HG03196 (cell line): ENCODE results near the gene IQGAP2.
"Not testable (repeated sequence)": the region's sequence is repeated elsewhere in the genome, so short reads cannot be mapped to it uniquely, and the experiment has no call there.

Experiments
- ATAC-seq: cut with Tn5 transposase; IDR thresholded peaks from one replicate; pipeline ENCODE4 v1.9.1; 2021; ENCODE audit not compliant: unreplicated experiment

The IQGAP2 gene

DNA sequence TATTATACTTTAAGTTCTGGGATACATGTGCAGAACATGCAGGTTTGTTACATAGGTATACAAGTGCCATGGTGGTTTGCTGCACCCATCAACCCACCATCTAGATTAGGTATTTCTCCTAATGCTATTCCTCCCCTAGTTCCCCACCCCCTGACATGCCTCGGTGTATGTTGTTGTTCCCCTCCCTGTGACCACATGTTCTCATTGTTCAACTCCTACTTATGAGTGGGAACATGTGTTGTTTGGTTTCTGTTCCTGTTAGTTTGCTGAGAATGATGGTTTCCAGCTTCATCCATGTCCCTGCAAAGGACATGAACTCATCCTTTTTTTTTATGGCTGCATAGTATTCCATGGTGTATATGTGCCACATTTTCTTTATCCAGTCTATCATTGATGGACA is 200.9 kb downstream of the IQGAP2 start:
- ATAC-seq, result not testable (repeated sequence)

DNA sequence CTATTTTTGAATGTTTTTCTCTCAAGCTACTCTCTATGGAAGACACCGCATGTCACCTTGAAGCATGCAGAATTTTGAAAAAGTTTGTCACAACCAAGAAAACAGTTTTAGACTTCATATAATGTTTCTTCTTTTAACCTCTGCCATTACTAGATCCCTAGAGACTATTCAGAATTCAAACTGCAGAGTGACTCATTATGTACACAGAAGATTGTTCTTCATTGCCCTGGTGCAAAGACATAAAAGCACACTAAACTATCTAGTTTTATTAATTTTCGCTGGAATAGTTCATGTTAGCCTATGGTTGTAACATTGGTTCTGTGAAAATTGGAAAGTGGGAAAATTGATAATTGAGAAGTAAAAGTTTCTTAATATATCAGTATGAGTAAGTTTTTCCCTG is 201.8 kb downstream of the IQGAP2 start:
- no peak for ATAC-seq

DNA sequence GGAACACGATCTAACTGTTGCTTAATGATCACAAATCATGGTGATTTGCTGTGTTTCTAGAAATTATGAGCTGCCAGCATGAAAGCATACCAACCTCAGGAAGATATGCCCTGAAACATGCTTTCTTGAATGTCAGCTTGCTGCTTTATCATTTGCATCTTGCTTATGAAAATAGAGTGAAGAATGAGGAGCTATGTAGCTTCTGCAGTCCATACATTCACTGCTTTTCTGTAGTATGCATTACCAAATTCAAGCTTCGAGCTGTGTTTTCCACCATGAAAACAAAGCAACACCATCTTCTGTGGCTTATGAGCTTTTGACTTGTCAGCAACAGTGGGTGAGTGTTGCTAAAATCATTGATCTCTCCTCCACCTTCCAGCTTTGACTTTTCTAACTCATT is 203.6 kb downstream of the IQGAP2 start:
- ATAC-seq, result no peak

DNA sequence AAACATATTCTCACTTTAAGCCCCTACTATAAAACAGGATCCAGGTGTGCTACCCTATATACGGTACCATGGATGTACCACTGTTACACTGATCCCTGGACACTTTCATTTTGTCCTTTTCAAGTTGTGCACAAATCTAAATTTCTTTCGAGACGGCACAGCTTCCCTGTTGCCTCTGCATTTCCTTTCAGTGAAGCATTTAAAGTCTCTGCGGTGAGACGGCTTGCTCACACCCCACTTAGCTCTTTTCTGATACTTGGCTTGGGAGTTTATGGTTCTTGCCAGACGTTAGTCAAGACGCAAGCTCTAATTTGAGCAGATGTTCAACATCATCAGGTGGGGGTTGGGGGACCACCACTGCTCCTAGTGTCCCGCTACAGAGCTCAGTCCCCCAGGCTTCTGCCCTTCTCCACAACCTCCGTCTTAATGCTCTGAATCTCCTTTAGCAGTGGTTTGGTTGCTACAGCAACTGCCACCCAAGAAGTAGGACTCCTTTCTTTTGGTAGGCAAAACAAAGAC is 204.3 kb downstream of the IQGAP2 start:
- ATAC-seq, result no peak

DNA sequence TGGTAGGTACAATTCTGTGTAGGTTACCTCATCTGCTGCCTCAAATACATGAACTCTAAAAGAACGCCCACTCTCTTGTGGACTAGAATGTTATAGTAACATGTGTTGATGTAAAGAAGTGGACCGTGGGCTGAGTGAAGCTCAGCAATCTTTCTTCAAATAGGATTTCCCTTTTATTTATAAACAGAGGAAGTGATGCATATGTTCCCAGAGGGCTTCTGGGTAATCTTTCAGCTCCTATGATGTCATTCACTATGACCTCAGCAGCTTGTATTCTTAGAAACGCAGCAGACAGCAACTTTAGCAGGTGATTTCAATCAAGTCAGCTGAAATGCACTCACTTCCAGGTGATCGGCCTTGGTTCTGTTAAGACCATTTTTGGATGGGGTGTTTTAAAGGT is 205.7 kb downstream of the IQGAP2 start:
- no peak for ATAC-seq

DNA sequence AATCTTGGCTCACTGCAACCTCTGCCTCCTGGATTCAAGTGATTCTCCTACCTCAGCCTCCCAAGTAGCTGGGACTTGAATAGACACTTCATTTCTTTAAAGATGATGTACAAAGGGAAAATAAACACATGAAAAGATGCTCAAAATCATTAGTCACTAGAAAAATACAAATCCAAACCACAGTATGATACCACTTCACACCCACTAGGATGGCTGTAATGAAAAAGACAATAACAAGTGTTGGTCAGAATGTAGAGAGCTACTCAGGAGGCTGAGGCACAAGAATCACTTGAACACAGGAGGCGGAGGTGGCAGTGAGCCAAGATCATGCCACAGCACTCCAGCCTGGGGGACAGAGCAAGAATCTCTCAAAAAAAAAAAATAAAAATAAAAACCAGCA is 207.1 kb downstream of the IQGAP2 start:
- ATAC-seq, result no peak

DNA sequence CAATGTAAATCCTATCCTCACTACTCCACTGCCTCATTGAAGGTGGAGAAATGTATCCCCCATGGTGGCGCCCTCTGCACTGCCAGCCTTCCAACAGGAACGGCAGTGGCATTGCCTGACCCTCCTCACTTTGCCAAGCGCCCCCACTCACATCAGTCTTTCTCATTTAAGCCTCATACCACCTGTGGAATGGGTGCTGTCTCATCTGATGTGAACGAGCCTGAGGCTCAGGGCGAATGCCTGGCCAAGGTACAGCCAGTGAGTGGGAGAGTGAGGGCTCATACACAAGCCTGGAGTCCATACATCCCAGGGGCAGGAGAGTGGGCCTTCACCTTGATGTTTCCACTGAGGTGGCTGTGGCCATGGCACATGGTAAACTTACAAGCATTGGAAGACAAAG is 209.9 kb downstream of the IQGAP2 start:
- no peak for ATAC-seq

DNA sequence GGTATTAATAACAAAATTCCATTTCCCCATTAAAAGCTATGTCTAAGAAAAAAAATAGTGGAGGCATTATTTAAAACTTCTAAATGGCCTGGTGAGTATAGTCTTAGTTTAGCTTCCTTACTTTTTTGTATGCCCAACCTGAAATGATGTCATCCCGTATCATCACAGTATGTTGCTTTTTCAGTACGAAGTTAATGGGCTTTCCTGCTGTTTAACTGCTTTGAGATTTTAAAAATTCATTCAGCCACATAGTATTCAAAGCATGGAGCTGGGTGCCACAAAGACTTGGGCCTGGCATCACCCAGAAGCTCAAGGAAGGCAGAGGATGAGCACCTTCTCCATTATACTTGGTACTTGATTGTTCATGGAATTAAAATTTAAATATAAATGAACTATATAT is 212.7 kb downstream of the IQGAP2 start:
- ATAC-seq, result no peak

DNA sequence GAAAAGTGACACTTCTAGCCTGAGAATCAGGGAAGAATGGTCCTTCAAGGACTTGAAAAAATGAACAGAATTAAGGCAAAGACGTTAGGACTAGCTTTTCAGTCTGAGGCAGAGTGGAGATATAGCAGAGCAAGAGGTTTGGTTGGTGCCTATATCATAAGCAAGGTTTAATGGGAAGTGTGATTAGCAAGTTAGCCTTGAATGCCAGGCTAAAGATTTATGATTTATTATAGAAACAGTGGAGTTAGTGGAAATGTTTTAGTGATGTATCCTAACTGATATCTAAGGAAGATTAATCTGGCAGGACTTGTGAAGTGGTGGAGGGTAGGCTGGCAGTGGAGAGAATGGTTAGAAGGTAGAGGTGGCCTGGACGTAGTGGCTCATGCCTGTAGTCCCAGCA is 213.1 kb downstream of the IQGAP2 start:
- no peak for ATAC-seq

DNA sequence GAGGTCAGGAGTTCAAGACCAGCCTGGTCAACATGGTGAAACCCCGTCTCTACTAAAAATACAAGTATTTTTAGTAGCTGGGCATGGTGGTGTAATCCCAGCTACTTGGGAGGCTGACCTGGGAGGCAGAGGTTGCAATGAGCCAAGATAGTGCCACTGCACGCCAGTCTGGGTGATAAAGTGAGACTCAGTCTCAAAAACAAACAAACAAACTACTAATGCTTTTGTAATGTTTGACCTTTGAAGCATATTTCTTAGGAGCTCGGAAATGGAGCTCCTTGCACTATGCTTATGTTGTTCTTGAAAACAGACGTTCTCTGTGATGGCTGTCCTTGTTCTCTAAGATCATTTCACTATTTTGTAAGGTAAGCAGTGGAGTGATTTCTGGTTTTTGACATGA is 214.1 kb downstream of the IQGAP2 start:
- no peak for ATAC-seq

DNA sequence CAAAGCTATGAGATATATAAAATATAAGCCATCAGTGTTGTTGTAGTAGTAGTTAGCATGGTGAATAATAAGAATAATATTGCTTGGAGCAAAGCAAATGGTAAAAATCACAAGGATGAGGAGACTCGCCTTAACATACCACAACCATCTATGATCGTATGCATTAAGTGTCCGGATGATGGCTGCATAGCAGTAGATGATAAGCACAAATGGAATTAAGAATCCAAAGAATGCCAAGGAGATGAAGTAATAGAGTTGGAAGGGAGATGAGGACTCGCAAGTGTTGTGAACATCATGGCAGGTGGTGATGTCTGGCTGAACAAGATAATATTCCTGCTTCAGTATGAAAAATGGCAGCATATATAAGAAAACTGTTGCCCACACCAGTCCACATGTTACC is 214.6 kb downstream of the IQGAP2 start:
- no peak for ATAC-seq

DNA sequence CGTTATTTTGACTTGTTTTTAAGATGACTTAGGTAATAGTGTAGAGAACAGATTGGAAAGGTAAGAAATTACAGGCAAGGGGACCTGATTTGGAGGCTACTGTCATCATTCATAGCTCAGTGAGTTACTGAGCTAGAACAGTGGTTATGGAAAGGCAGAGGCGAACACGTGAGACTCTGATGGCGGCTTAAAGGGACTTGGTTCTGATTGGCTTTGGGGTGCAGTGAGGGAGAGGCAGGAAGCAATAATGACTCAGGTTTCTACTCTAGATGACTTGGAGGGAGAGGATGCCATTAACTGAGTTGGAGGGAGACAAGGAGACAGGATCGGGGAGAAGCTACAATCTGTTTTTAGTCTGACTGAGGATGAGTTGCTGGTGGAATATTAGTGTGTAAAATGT is 217.1 kb downstream of the IQGAP2 start:
- no peak for ATAC-seq

DNA sequence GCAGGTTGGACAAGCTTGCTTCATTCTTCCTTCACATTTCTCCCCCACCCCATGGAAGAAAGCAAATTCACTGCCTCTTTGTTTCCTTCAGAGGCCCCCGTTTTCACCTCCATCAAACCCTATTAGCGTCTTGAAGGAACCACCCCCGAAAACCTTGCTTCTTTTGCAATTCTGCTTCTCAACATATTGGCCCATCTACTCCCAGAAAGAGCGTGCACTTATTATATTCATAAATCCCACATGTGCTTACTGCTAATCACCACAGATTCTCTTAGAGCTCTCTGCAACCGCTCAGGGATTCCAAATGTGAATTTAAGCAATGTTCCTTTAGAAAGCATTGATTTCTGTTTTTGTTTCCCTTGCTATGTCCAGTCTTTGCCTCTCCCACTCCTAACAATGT is 219.0 kb downstream of the IQGAP2 start:
- no peak for ATAC-seq

DNA sequence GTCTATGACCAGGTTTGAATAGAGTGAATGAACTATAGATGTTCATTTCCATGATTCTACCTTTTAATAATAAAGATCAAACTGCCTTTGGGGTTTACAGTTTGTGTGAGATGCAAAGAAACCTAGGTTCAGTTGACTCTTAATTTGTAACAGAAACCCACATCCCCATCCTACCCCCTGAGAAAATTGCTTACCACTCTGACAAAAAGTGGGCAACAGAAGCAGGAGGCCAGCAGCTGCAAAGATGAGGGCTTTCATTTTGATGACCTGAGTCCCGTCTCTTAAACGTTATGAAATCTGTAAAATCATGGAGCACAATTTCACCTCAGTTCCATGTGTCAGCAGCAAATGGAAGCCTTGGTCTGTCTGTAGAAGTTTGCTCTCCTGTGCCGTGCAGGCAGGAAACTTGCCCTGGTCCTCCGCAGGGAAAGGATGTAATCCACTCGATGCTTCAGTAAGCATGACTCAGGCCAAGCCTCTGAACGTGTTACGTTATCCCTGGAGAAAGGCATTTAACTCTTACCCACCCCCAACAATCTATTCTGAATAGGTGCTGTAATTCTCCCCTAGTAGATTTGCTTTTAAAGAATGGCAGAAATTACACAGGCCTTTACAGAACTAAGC is 220.0 kb downstream of the IQGAP2 start, which contains the start of gene F2RL2:
Gene F2RL2 (minus strand): TSS at position 431 of the 624 bp plus-strand sequence. CDS start 173 bp downstream, at position 258.
- ATAC-seq, result no peak

DNA sequence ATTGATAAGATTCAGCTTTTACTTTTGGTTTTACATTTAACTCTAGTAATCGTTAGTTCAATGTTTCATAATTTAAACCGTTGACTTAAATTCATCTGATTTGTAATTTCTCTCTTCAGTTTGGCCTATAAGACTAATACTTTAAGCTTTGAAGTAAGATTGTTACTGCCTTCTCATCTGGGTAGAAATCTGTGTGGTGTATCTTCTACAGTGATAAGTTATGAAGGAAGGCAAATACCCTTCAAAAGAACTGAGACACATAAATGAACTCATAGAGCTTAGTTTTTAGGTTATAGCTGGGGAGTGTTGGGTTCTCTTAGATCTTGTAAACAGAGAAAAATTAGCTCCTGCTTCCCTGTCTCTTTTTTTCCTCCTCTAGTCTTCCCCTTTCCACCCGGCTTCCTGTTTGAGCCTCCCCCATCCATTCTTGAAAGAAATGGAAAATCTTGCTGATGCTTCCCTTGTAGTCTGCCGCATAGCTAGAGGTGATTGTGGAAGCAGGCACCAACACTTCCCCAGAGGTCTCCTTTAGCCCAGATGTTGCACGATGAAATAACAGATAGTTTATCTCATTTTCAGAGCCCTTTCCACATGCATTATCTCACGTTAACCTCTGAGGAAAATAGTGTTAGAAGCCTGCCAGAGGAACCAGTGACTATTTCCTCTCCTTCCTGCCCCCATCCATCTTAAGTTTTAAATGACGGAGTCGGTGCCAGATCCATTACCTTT is 222.2 kb downstream of the IQGAP2 start:
- no peak for ATAC-seq

DNA sequence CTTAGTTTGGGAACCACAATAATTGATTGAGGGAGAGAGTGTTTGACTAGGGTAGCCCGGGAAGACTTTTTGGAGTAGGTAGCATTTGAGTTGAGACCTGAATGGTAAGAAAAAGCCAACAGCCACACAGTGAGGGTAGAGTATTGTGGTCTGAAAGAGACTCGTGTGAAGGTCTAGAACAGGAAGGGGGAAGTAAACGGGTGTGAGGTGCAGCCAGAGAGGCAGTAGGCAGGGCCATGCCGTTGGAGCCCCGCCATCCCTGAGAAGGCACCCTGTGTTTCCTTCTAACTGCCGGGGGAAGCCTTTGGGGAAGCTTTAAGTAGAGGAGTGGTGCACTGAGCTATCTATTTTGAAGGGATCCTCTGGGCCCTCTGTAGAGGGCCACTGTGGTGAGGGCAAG is 223.7 kb downstream of the IQGAP2 start:
- no peak for ATAC-seq

DNA sequence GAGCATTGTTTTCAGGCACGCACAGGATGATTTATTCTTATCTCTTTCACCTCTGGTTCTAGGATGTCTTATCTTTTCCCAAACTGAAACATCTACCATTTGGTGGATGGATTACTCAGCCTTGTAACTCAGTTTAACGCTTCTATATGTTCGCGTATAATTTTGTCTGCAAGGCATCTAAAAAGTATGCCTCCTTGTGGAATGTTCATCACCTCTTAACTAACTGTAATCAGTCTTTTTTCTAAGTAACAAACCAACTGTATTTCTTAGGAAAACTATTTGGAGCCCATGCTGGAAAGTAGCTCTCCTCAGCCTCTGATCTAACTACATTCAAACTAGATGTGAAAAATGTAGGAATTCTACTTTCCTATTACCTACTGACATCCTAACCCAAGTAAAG is 231.6 kb downstream of the IQGAP2 start:
- no peak for ATAC-seq

DNA sequence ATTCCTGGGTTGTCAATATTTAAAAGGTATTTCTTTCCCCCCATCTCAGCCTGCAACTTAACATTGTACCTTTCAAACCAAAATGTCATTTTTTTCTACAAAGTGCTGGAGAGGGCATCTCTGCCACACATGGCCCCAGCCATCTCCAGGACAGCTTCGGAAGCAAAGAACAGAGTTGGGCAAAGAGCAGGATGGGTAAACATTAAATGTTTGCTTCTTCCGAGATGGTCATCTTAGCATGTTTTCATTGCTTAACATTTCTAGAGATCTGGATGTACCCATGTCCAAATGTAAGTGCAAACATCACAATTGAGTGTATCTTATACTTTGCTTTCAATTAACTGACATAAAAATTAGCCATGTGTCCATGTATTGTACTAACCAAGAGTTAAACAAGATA is 234.4 kb downstream of the IQGAP2 start:
- no peak for ATAC-seq

DNA sequence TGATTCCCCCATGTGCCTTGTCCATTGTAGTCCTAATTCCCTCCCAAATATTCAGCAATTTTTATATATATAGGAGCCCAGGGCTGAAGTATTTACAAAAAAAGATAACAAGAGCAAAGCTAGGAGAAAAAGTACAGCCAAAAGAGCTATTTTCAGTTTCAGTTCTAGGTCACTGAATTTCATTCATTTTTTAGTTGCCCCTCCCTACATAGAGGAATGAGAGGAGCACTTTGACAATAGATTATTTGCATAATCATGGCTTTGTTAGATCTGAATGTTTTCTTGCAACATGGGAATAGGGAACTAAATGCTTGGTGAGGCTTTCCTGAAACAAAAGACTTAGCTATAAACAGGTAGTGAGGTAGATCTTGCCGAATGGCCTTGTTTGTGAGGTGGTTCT is 235.4 kb downstream of the IQGAP2 start:
- ATAC-seq, result no peak

DNA sequence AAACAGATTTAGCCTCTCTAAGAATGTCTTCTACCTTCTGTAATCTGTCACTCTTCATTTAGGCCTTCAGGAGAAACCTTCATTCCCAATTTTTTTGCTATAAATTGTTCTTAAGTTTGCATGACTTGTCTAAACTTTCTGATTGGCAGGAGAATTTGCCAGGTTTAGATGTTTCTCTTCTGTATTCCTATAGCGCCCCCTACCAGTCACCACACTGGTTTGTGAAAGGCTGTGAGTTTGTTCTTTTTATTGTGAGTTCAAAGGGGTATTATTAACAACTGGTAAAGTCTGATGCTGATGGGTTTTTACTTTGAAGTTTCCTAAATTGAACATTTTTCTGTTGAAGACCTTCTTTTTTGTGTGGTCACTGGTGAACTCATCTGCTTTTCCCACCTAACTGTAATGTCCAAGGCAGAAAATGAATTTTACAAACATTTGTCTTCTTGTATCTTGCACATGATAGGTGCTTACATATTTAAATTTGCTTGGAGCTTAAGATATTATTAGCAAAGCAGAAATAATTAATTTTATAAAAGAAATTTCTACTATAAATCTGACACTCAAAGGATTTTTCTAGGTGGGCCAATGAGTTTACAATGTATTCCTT is 238.5 kb downstream of the IQGAP2 start:
- no peak for ATAC-seq

DNA sequence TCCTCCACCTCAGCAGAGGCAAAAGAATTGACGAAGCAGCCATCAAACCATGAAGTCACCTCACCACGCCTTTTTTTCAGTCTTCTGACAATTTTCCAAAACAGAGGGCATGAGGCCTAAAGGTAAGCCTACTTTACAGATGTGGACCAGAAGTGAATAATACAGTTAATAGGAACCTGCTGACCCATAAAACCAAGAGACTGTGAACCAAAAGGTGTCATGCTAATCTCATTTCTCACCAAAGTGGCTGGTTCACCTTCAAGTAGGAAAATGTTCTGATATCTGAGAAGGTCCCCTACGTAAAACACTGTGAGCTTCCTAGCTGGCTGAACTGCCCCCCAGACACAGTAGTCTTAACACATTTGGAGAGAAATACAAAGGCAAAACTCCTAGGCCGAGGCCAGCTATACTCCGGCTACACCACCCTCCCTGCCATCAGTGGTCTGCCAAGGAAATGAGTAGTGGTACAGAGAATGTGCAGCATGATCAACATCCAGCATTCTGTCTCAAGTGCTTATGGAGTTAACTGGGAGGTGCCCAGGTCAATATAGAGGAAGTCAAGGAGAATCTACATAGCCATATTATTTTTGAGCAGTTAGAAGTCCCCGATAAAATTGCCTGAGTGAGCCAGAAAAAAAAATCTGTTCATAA is 239.4 kb downstream of the IQGAP2 start:
- no peak for ATAC-seq

DNA sequence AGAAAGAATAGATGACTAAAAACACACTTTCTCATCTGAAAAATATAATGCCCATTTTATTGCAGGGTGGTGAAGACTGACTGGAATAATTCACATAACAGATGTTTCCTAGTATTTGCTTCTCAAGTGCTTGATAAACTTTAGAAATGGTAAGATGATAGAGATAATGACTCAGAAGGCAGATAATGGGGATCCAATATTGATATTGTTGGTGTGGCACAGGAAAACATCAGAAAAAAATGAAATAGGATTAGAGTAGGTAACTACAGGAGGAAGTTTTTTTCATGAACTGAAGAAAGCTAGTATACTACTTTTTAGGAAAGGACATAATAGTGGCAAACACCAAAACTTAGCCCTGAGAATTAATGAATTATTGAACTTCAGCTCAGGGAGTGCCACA is 240.3 kb downstream of the IQGAP2 start:
- no peak for ATAC-seq
